Neutrophil (primary cell): Measurements from ENCODE around the gene DYRK1A.

Experiments used
- H3K27ac ChIP-seq: fragments of 200-600 bp; sonication (generic); 2 replicates; pipeline ENCODE4 v1.5.1; 2016; ENCODE audit warnings: mild to moderate bottlenecking, moderate library complexity
- H3K27me3 ChIP-seq: fragments of 200-600 bp; sonication (generic); 2 replicates; pipeline ENCODE4 v1.6.0; 2016; ENCODE audit warnings: mild to moderate bottlenecking
- H3K36me3 ChIP-seq: fragments of 200-600 bp; sonication (generic); 2 replicates; pipeline ENCODE4 v1.5.1; 2017
- H3K4me1 ChIP-seq, 2 experiments: fragments of 200-600 bp in 1 of 2; sonication (generic) in 1 of 2; 1 replicate in 1 of 2; 2 replicates in 1 of 2; pipeline versions ENCODE4 v1.5.1 to v1.6.1; 2013 to 2016; ENCODE audit warnings: low read depth in 1 of 2, low read length in 1 of 2, mild to moderate bottlenecking in 1 of 2, moderate library complexity in 1 of 2; ENCODE audit not compliant: control insufficient read depth in 1 of 2, insufficient read depth in 1 of 2
- H3K4me3 ChIP-seq, 2 experiments: fragments of 200-600 bp in 1 of 2; sonication (generic) in 1 of 2; 1 replicate in 1 of 2; 2 replicates in 1 of 2; pipeline ENCODE4 v1.5.1; 2013 to 2016; ENCODE audit warnings: low read depth in 1 of 2, low read length in 1 of 2, mild to moderate bottlenecking in 1 of 2, moderate library complexity in 1 of 2
- H3K9me3 ChIP-seq: fragments of 200-600 bp; sonication (generic); 2 replicates; pipeline ENCODE4 v1.5.1; 2016
- CTCF ChIP-seq: fragments of 200-600 bp; sonication (generic); IDR thresholded peaks from 2 replicates; pipeline ENCODE4 v1.5.1; 2016; ENCODE audit warnings: antibody characterized with exemption

Gene DYRK1A

GRCh38 chr21:37386151-37386550 lies 19.6 kb downstream of the DYRK1A start:
- peak overlapping the region; percentile 48 for H3K27ac ChIP-seq
- no peak overlapping the region for H3K4me3 ChIP-seq
- no peaks in the 10 kb centered on the region for H3K36me3 ChIP-seq
- peaks cover 47 to 69% of the 10 kb centered on the region in 2 experiments for H3K4me1 ChIP-seq
- H3K27me3 ChIP-seq = no peaks in the 10 kb centered on the region
- no peaks in the 10 kb centered on the region for H3K9me3 ChIP-seq
- TF ChIP-seq CTCF = no peak

- Histone ChIP-seq H3K27ac (no peak overlapping the region), H3K9me3 (no peaks in the 10 kb centered on the region), H3K4me3 (no peak overlapping the region), H3K4me1 (peaks cover 50 to 65% of the 10 kb centered on the region in 2 experiments), H3K27me3 (no peaks in the 10 kb centered on the region), H3K36me3 (no peaks in the 10 kb centered on the region)
- no peak for TF ChIP-seq CTCF
Observed at GRCh38 chr21:37389456-37389855, 22.9 kb downstream of the DYRK1A start.

- no peaks in the 10 kb centered on the region for H3K9me3 ChIP-seq
- H3K27me3 ChIP-seq = no peaks in the 10 kb centered on the region
- peak overlapping the region; percentile 51 for H3K27ac ChIP-seq
- no peak for TF ChIP-seq CTCF
- H3K36me3 ChIP-seq = no peaks in the 10 kb centered on the region
- peaks cover 27 to 52% of the 10 kb centered on the region in 2 experiments for H3K4me1 ChIP-seq
- H3K4me3 ChIP-seq = no peak overlapping the region
Observed at GRCh38 chr21:37391666-37392065, 25.1 kb downstream of the DYRK1A start.

- no peak for TF ChIP-seq CTCF
- H3K27ac ChIP-seq = peak overlapping the region; percentile 51
- peaks cover 25 to 44% of the 10 kb centered on the region in 2 experiments for H3K4me1 ChIP-seq
- no peaks in the 10 kb centered on the region for H3K36me3 ChIP-seq
- no peaks in the 10 kb centered on the region for H3K27me3 ChIP-seq
- H3K9me3 ChIP-seq = no peaks in the 10 kb centered on the region
- no peak overlapping the region for H3K4me3 ChIP-seq
Observed at GRCh38 chr21:37392441-37392840, 25.9 kb downstream of the DYRK1A start.

GRCh38 chr21:37393030-37393429 lies 26.5 kb downstream of the DYRK1A start:
- Histone ChIP-seq H3K27me3 (no peaks in the 10 kb centered on the region), H3K4me1 (peaks cover 25 to 42% of the 10 kb centered on the region in 2 experiments), H3K27ac (peak overlapping the region; percentile 51), H3K36me3 (no peaks in the 10 kb centered on the region), H3K4me3 (no peak overlapping the region), H3K9me3 (no peaks in the 10 kb centered on the region)
- TF ChIP-seq CTCF = no peak

- Histone ChIP-seq H3K36me3 (no peaks in the 10 kb centered on the region), H3K9me3 (no peaks in the 10 kb centered on the region), H3K4me1 (peaks cover 25 to 42% of the 10 kb centered on the region in 2 experiments), H3K27ac (peak overlapping the region; percentile 51), H3K27me3 (no peaks in the 10 kb centered on the region), H3K4me3 (no peak overlapping the region)
- TF ChIP-seq CTCF = no peak
Observed at GRCh38 chr21:37393786-37394185, 27.2 kb downstream of the DYRK1A start.
